Fibroblast of lung (primary cell): ENCODE results near the gene PHRF1. TPM values are rescaled to one million over a fixed set of nuclear protein-coding genes. Genes with fewer than 3 reads are reported as not detected.

Source experiments
- DNase-seq, 2 donors: peaks; one replicate each; pipeline versions ENCODE4 v3.0.0 to v3.0.0-alpha.2; 2010; ENCODE audit warnings: low read depth in 2 of 2
- H2AFZ ChIP-seq: 2 replicates; pipeline ENCODE4 v1.5.1; 2012; ENCODE audit warnings: low read length, control low read depth, inconsistent platforms
- H3K27ac ChIP-seq: 2 replicates; pipeline ENCODE4 v1.5.1; 2011; ENCODE audit warnings: low read length, control low read depth; ENCODE audit not compliant: insufficient read depth
- H3K27me3 ChIP-seq: 2 replicates; pipeline ENCODE4 v1.5.1; 2011; ENCODE audit warnings: mild to moderate bottlenecking, low read length; ENCODE audit not compliant: control insufficient read depth, insufficient read depth
- H3K36me3 ChIP-seq: 2 replicates; pipeline ENCODE4 v1.5.1; 2011; ENCODE audit warnings: low read length; ENCODE audit not compliant: control insufficient read depth, insufficient read depth
- H3K4me1 ChIP-seq: 2 replicates; pipeline ENCODE4 v1.5.1; 2011; ENCODE audit warnings: low read length; ENCODE audit not compliant: control insufficient read depth, insufficient read depth; ENCODE audit errors: extremely low read depth
- H3K4me2 ChIP-seq: 2 replicates; pipeline ENCODE4 v1.5.1; 2011; ENCODE audit warnings: low read length, control low read depth; ENCODE audit not compliant: insufficient read depth; ENCODE audit errors: extremely low read depth
- H3K4me3 ChIP-seq, 4 experiments: fragments of 200-600 bp in 1 of 4; sonication (generic) in 1 of 4; replicated peaks in 1 of 4; 2 replicates each; pipeline ENCODE4 v1.5.1; 2011 to 2016; ENCODE audit warnings: low read length in 4 of 4, low read depth in 3 of 4, mild to moderate bottlenecking in 3 of 4, control low read depth in 2 of 4, inconsistent platforms in 1 of 4, mixed read lengths in 1 of 4; ENCODE audit not compliant: insufficient read depth in 1 of 4; ENCODE audit errors: control extremely low read depth in 1 of 4
- H3K79me2 ChIP-seq: 2 replicates; pipeline ENCODE4 v1.5.1; 2012; ENCODE audit warnings: mild to moderate bottlenecking, low read length, inconsistent platforms; ENCODE audit not compliant: control insufficient read depth, insufficient read depth
- H3K9ac ChIP-seq: 2 replicates; pipeline ENCODE4 v1.5.1; 2011; ENCODE audit warnings: mild to moderate bottlenecking, low read length, control low read depth; ENCODE audit not compliant: insufficient read depth
- H3K9me3 ChIP-seq: 2 replicates; pipeline ENCODE4 v1.5.1; 2012; ENCODE audit warnings: low read depth, low read length; ENCODE audit not compliant: control insufficient read depth, insufficient read depth
- H4K20me1 ChIP-seq: 2 replicates; pipeline ENCODE4 v1.5.1; 2011; ENCODE audit warnings: low read length; ENCODE audit not compliant: control insufficient read depth, insufficient read depth; ENCODE audit errors: extremely low read depth
- EZH2 ChIP-seq: IDR thresholded peaks from 2 replicates; pipeline ENCODE4 v1.5.1; 2012; ENCODE audit warnings: low read length, control low read depth, mild to moderate bottlenecking; ENCODE audit errors: missing control alignments
- polyA plus RNA-seq, 2 donors: library from polyadenylated mRNA; depleted of rRNA in 1 of 2; stranded (reverse) in 1 of 2; unstranded in 1 of 2; fragments of >200 nt; gene quantifications; 2 replicates each; pipeline ENCODE4 v1.2.1, GENCODE V29; 2011 to 2012; ENCODE audit warnings: missing spikeins in 1 of 2
- total RNA-seq: library from RNA; depleted of rRNA; stranded (reverse); fragments of >200 nt; gene quantifications from 2 replicates; pipeline ENCODE4 v1.2.1, GENCODE V29; 2014
- TF ChIP-seq, protein P1 (sequence below), 2 donors: IDR thresholded peaks in 1 of 2; conservative IDR thresholded peaks in 1 of 2; 1 replicate in 1 of 2; 2 replicates in 1 of 2; pipeline ENCODE4 v1.5.1; 2011 to 2012; ENCODE audit warnings: low read length in 2 of 2, control low read depth in 1 of 2, inconsistent platforms in 1 of 2, low read depth in 1 of 2, mild to moderate bottlenecking in 1 of 2

PHRF1 gene
- total and polyA plus RNA-seq, 2 donors (not counting 1 experiment from before 2014, with no cell fraction given): 5.9 to 16.8 TPM

DNA sequence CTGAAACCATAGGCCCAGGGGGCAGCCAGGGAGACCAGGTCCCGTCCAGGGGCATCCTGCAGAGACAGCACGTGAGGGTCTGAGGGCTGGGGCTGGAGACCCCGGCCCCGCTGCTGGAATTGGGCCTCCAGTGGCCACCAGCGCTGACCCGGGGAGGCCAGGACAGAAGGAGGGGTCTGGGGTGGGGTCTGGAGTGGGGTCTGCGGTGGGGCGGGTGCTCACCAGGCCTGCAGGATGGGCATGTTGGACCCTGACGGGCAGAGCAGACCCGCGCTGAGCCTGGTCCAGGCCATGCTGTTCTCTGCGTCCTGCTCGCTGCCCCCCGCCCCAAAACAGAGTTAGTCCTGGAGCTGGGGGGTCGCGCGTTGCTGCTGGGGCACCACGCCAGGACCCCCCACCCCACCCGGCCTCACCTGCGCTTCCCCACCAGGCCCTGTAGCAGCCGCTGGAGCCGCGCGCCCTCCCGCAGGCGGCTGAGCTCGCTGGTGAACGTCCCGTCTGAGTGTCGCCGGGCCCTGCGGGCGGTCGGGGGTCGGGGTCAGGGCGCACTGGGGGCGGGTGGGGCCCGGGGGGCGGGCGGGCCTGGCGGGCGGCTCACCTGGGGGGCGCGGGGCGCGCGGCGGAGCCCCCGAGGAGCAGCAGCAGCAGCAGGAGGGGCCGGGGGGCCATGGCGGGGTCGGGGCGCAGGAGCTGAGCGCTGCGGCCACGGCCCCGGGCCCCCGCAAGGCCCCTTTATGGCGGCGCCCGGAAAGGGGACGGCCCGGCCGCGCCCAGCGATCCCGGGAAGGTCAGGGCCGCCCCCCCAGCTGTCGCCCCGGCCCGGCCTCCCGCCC, 50.4 kb downstream of the PHRF1 start, which contains the start of gene SCT:
Gene SCT, minus strand, starts transcription at position 707 of the 833 bp plus-strand sequence. Its CDS starts 38 bp downstream, at position 669.
- Histone ChIP-seq H3K27me3 (no peaks in the 10 kb centered on the region), H3K4me1 (peaks cover 2% of the 10 kb centered on the region), H4K20me1 (no peaks in the 10 kb centered on the region), H3K9ac (no peak within 1 kb of the TSS), H3K36me3 (no peaks in the 10 kb centered on the region), H3K4me2 (no peak within 1 kb of the TSS), H3K4me3 (no peak within 1 kb of the TSS), H3K27ac (no peak within 1 kb of the TSS), H3K79me2 (no peaks in the 10 kb centered on the region), H2AFZ (no peak within 1 kb of the TSS), H3K9me3 (no peaks in the 10 kb centered on the region)
- DNase-seq: no peak
- TF ChIP-seq, protein P1, sequence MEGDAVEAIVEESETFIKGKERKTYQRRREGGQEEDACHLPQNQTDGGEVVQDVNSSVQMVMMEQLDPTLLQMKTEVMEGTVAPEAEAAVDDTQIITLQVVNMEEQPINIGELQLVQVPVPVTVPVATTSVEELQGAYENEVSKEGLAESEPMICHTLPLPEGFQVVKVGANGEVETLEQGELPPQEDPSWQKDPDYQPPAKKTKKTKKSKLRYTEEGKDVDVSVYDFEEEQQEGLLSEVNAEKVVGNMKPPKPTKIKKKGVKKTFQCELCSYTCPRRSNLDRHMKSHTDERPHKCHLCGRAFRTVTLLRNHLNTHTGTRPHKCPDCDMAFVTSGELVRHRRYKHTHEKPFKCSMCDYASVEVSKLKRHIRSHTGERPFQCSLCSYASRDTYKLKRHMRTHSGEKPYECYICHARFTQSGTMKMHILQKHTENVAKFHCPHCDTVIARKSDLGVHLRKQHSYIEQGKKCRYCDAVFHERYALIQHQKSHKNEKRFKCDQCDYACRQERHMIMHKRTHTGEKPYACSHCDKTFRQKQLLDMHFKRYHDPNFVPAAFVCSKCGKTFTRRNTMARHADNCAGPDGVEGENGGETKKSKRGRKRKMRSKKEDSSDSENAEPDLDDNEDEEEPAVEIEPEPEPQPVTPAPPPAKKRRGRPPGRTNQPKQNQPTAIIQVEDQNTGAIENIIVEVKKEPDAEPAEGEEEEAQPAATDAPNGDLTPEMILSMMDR (conservative IDR thresholded peaks at IDR 0.05 in 1 of 2, IDR thresholded peaks at IDR 0.05 in 1 of 2; ENCODE audit: low read depth in 1 of 2, low read length in 2 of 2): no peak
- TF ChIP-seq EZH2: no peak

DNA sequence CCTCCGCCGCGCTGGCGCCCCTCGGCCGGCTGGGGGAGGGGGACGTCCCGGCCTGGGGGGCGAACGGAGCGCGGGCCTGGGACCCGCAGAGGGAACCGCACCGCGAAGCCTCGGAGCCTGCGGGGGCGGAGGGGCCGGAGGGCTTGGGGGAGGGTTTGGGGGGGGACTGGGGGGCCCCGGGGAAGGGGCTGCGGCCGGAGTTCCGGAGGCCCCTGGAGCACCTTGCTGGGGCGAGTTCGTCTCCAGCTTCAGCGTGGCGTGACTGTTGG, 51.0 kb downstream of the PHRF1 start:
- Histone ChIP-seq H3K4me1 (peaks cover 2% of the 10 kb centered on the region), H3K36me3 (no peaks in the 10 kb centered on the region), H3K9ac (no peak overlapping the region), H3K4me2 (no peak overlapping the region), H3K27ac (no peak overlapping the region), H3K27me3 (no peaks in the 10 kb centered on the region), H3K4me3 (no peak overlapping the region), H3K79me2 (no peaks in the 10 kb centered on the region), H4K20me1 (no peaks in the 10 kb centered on the region), H2AFZ (no peak overlapping the region), H3K9me3 (no peaks in the 10 kb centered on the region)
- no peak for TF ChIP-seq EZH2
- TF ChIP-seq, protein P1 (conservative IDR thresholded peaks at IDR 0.05 in 1 of 2, IDR thresholded peaks at IDR 0.05 in 1 of 2; ENCODE audit: low read depth in 1 of 2, low read length in 2 of 2): no peak
- DNase-seq: no peak

DNA sequence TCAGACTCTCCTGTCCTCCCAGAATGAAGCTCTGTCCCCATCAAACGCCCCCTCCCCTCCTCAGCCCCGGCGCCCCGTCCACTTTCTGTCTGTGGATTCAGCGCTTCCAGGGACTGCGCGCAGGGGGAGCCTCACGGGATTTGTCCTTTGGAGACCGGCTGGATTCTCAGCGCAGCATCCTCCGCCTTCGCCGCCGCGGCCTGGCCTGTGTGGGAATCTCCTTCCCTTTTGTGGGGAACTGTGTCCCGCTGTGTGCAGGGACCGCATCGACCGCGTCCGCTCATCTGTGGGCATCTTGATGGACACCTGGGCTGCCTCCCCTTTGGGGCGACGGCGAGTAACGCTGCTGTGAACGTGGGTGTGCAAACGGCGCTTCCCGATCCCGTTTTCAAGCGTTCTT, 51.8 kb downstream of the PHRF1 start:
- Histone ChIP-seq H3K36me3 (no peaks in the 10 kb centered on the region), H3K27me3 (no peaks in the 10 kb centered on the region), H3K4me3 (no peak overlapping the region), H3K4me2 (no peak overlapping the region), H3K9ac (no peak overlapping the region), H2AFZ (no peak overlapping the region), H3K4me1 (peaks cover 2% of the 10 kb centered on the region), H3K27ac (no peak overlapping the region), H4K20me1 (no peaks in the 10 kb centered on the region), H3K79me2 (no peaks in the 10 kb centered on the region), H3K9me3 (no peaks in the 10 kb centered on the region)
- no peak for DNase-seq
- TF ChIP-seq, protein P1 (conservative IDR thresholded peaks at IDR 0.05 in 1 of 2, IDR thresholded peaks at IDR 0.05 in 1 of 2; ENCODE audit: low read depth in 1 of 2, low read length in 2 of 2): no peak
- no peak for TF ChIP-seq EZH2
